ENCODE data around the gene PSG2. TPM values are rescaled to one million over a fixed set of nuclear protein-coding genes. Genes with fewer than 3 reads are reported as not detected.
"Not testable (repeated sequence)": the region's sequence is repeated elsewhere in the genome, so short reads cannot be mapped to it uniquely, and the experiment has no call there.

Gene PSG2
- total RNA-seq, result not detected

GRCh38 chr19:43082601-43083000, at the start of gene PSG2:
PSG2 (minus strand) TSS chr19:43082701; CDS start chr19:43082569, 132 bp downstream.
- H3K4me3 ChIP-seq; intact Hi-C loops (cut with DNase I); H3K9me3 ChIP-seq; H3K36me3 ChIP-seq; H3K4me1 ChIP-seq; DNase-seq (ENCODE audit: low spot score in 2 of 2); H3K27me3 ChIP-seq; H3K27ac ChIP-seq: not testable (repeated sequence)

DNA sequence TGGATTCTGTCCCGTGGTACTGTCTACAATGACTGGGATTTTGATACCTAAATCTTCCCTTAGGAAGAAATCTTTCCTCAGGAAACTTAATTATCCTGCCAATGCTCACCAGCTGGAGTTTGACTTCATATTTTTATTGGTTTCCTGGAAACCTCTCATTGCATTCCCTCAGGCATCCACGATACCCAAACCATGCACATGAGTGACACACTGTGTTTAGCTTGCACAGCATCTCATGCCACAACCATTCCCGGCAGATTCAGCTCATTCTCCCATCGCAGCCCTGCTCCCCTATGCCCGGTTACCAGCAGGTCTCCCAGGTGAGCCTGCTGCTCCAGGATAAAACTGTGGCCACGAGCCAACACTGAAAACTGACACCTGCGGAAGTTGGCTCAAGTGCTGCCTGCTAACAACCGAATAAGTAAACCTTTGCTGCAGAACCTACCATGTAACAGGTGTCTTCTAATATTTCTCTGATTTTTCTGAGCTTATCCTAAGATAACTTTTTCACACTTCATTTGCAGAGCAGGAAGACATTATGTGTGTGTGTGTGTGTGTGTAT, 48.9 kb upstream of the PSG2 start:
- DNase-seq (ENCODE audit: low spot score in 2 of 2); H3K27ac ChIP-seq; H3K4me3 ChIP-seq; H3K27me3 ChIP-seq; H3K4me1 ChIP-seq; H3K36me3 ChIP-seq; intact Hi-C loops (cut with DNase I); H3K9me3 ChIP-seq: not testable (repeated sequence)

DNA sequence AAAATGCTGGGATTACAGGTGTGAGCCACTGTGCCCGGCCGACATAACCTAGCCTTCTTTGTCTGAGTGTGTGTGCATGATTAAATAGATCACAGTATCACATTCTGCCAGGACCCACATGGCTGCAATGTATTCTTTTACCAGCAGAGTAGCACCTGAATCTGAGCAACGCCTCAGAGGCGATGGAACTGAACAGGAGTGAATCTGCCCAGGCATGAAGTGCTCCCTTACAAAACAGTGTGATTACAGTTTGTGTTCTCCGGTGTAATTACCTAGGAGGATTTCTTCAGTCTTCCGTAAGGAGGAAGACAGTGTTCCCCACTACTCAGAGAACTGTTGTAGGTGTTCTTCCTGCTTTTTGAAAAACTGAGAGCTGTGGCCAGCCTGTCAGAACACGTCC, 46.7 kb upstream of the PSG2 start:
- H3K4me1 ChIP-seq, H3K4me3 ChIP-seq, H3K36me3 ChIP-seq: not testable (repeated sequence)

GRCh38 chr19:43127336-43127735, 44.8 kb upstream of the PSG2 start:
- H3K27me3 ChIP-seq; H3K36me3 ChIP-seq; intact Hi-C loops (cut with DNase I); H3K4me3 ChIP-seq; DNase-seq (ENCODE audit: low spot score in 2 of 2); H3K27ac ChIP-seq; H3K4me1 ChIP-seq; H3K9me3 ChIP-seq: not testable (repeated sequence)

More for the DNA sequence above, 46.7 kb upstream of the PSG2 start:
- DNase-seq (ENCODE audit: low spot score in 2 of 2); H3K27me3 ChIP-seq; intact Hi-C loops (cut with DNase I); H3K9me3 ChIP-seq; H3K27ac ChIP-seq: not testable (repeated sequence)

GRCh38 chr19:43126720-43127119, 44.2 kb upstream of the PSG2 start:
- Histone ChIP-seq H3K9me3 (no peaks in the 10 kb centered on the region), H3K27ac (no peak overlapping the region), H3K36me3 (no peaks in the 10 kb centered on the region), H3K4me3 (no peak overlapping the region), H3K27me3 (no peaks in the 10 kb centered on the region), H3K4me1 (no peaks in the 10 kb centered on the region)
- no peak for DNase-seq (ENCODE audit: low spot score in 2 of 2)
- no peak for TF ChIP-seq CTCF (IDR thresholded peaks at IDR 0.05)
- intact Hi-C loops (cut with DNase I), result no loop called here

- intact Hi-C loops (cut with DNase I), result no loop called here
- Histone ChIP-seq H3K27me3 (no peaks in the 10 kb centered on the region), H3K27ac (no peak overlapping the region), H3K4me1 (no peaks in the 10 kb centered on the region), H3K9me3 (no peaks in the 10 kb centered on the region), H3K36me3 (no peaks in the 10 kb centered on the region), H3K4me3 (no peak overlapping the region)
- TF ChIP-seq CTCF (IDR thresholded peaks at IDR 0.05), result no peak
- no peak for DNase-seq (ENCODE audit: low spot score in 2 of 2)
These were observed 41.9 kb upstream of the PSG2 start for GRCh38 chr19:43124360-43124759.

GRCh38 chr19:43120433-43121026, 38.0 kb upstream of the PSG2 start:
- H3K4me3 ChIP-seq; intact Hi-C loops (cut with DNase I): not testable (repeated sequence)

GRCh38 chr19:43119526-43119925, 37.0 kb upstream of the PSG2 start:
- H3K27me3 ChIP-seq; DNase-seq (ENCODE audit: low spot score in 2 of 2); H3K4me1 ChIP-seq; intact Hi-C loops (cut with DNase I); H3K4me3 ChIP-seq; H3K9me3 ChIP-seq; H3K36me3 ChIP-seq; H3K27ac ChIP-seq: not testable (repeated sequence)

More at GRCh38 chr19:43120433-43121026, 38.0 kb upstream of the PSG2 start:
- not testable (repeated sequence) for H3K4me1 ChIP-seq; H3K36me3 ChIP-seq; H3K27ac ChIP-seq; DNase-seq (ENCODE audit: low spot score in 2 of 2); H3K27me3 ChIP-seq; H3K9me3 ChIP-seq

DNA sequence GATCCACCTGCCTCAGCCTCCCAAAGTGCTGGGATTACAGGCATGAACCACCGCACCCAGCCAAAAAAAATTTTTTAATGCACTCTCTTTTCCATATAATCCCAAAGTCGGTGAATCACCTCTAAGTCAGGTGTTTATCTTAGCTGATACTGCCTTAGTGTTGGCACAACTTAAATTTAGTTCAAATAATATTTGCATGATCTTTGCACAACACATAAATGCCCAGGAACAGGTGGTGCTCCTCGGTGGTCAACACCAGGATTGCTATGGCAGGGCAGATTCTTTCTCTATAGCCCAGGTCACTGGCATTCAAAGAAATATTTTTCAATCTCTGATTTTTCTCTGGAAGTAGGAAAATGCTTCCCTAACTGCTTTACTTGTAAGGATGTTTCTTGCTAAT, 33.9 kb upstream of the PSG2 start:
- H3K36me3 ChIP-seq; H3K27ac ChIP-seq; H3K4me3 ChIP-seq; H3K9me3 ChIP-seq; H3K27me3 ChIP-seq; DNase-seq (ENCODE audit: low spot score in 2 of 2); H3K4me1 ChIP-seq; intact Hi-C loops (cut with DNase I): not testable (repeated sequence)

DNA sequence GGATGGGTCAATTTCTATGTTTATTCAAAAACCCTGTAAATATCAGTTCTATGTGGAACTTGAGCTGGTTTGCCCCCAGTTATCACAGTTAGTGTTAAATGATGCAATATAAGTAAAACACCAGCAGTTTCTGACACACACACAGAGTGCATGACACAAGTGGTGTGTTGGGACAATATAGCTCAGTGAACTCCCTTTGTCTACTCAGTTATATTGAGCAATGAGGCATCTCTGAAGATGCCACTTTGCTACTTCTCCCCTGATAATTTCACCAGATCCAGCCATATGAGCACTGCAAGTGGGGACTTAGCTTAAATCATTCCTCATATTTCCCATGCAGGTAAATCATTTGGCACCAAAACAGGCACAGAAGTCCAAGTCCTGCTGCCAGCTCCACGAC, 33.0 kb upstream of the PSG2 start:
- H3K9me3 ChIP-seq; H3K36me3 ChIP-seq; H3K4me1 ChIP-seq; H3K4me3 ChIP-seq; intact Hi-C loops (cut with DNase I); H3K27me3 ChIP-seq; DNase-seq (ENCODE audit: low spot score in 2 of 2); H3K27ac ChIP-seq: not testable (repeated sequence)

- H3K36me3 ChIP-seq; H3K27ac ChIP-seq; H3K4me3 ChIP-seq; H3K4me1 ChIP-seq; intact Hi-C loops (cut with DNase I); H3K27me3 ChIP-seq; DNase-seq (ENCODE audit: low spot score in 2 of 2); H3K9me3 ChIP-seq: not testable (repeated sequence)
These were observed 32.6 kb upstream of the PSG2 start for GRCh38 chr19:43115064-43115463.

DNA sequence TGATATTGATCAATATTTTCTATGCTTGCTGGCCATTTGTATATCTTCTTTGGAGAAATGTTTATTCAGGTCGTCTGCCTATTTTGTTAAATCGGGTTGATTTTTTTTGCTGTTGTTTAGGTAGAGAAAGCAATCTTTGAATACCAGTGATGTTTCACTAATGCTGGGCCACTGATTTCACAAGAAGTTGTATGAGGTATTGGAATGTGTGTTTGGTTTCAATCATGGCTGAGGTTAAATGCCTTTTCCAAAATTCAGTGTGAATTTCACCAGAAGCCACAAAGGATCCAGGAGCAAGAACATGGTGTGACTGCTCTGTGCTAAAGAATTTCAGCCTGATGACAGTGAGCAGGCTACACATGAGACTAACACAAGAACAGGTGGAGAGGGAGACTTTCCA, 32.1 kb upstream of the PSG2 start:
- intact Hi-C loops (cut with DNase I); H3K36me3 ChIP-seq: not testable (repeated sequence)

DNA sequence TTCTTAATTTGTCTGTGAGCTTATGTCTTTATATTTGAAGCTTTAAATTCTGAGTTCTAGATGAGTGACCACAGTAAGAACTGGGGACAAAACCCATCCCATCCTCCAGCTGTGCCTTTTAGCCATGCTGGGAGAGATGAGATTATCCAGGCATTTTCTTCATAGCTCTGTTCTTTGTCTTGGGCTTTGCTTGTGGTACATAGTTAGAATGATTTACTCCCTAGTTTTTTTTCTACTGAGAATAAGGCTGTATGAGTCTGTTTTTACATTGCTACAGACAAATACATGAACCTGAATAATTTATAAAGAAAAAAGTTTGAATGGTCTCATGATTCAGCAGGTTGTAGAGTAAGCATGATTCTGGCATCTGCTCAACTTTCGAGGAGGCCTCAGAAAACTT, 24.9 kb upstream of the PSG2 start:
- H3K4me1 ChIP-seq; DNase-seq (ENCODE audit: low spot score in 2 of 2); H3K36me3 ChIP-seq; H3K9me3 ChIP-seq; H3K27me3 ChIP-seq; intact Hi-C loops (cut with DNase I); H3K4me3 ChIP-seq; H3K27ac ChIP-seq: not testable (repeated sequence)

More for the DNA sequence above, 32.1 kb upstream of the PSG2 start:
- H3K9me3 ChIP-seq; H3K4me1 ChIP-seq; DNase-seq (ENCODE audit: low spot score in 2 of 2); H3K27ac ChIP-seq; H3K27me3 ChIP-seq; H3K4me3 ChIP-seq: not testable (repeated sequence)
